Adrenal gland (tissue), 12 donors: Measurements from ENCODE around the gene ATP4A. TPM values are rescaled to one million over a fixed set of nuclear protein-coding genes. Genes with fewer than 3 reads are reported as not detected.

ENCODE experiments used
- DNase-seq, 7 donors: peaks; one replicate each; pipeline ENCODE4 v3.0.0-alpha.2; 2019 to 2020
- H3K27ac ChIP-seq, 5 donors: fragments of 200-600 bp; sonication (generic) in 4 of 5; 1 replicate in 3 of 5; 2 replicates in 2 of 5; pipeline versions ENCODE4 v1.5.1 to v1.8.0; 2016 to 2020; ENCODE audit warnings: mild to moderate bottlenecking in 1 of 5
- H3K27me3 ChIP-seq: fragments of 200-600 bp; 2 replicates; pipeline ENCODE4 v1.8.0; 2021
- H3K36me3 ChIP-seq, 2 donors: fragments of 200-600 bp; replicated peaks in 1 of 2; 1 replicate in 1 of 2; 2 replicates in 1 of 2; pipeline versions ENCODE4 v1.5.1 to v1.8.0; 2018 to 2022
- H3K4me1 ChIP-seq, 2 donors: fragments of 200-600 bp; replicated peaks in 1 of 2; 1 replicate in 1 of 2; 2 replicates in 1 of 2; pipeline versions ENCODE4 v1.5.1 to v1.8.0; 2018 to 2021
- H3K4me3 ChIP-seq, 4 donors: fragments of 200-600 bp; sonication (generic) in 3 of 4; one replicate each; pipeline ENCODE4 v1.5.1; 2016 to 2018
- H3K9me3 ChIP-seq, 3 donors: fragments of 200-600 bp; sonication (generic) in 1 of 3; replicated peaks in 1 of 3; 1 replicate in 2 of 3; 2 replicates in 1 of 3; pipeline versions ENCODE4 v1.5.1 to v1.8.0; 2016 to 2021
- POLR2A ChIP-seq, 2 donors: fragments of 450-650 bp; IDR thresholded peaks; one replicate each; pipeline ENCODE4 v1.6.1; 2017; ENCODE audit warnings: antibody characterized with exemption in 2 of 2, mild to moderate bottlenecking in 2 of 2, moderate library complexity in 1 of 2
- WGBS, 4 donors: extraction: QIAGEN DNeasy Blood & Tissue Kit in 2 of 4; methylation state at CpG; one replicate each; pipeline versions ENCODE4 v1.1.5 to v1.1.7; 2013 to 2017; 5-methylcytosine and 5-hydroxymethylcytosine counted together
- intact Hi-C, 2 donors: fragments of 100-400 bp; cut with DNase I; formaldehyde crosslinking; loops; one replicate each; pipeline versions ENCODE4 v1.14.1 to v1.15.0; 2022 to 2023
- polyA plus RNA-seq, 3 donors: library from polyadenylated mRNA; stranded (reverse); fragments of 200-250 nt in 2 of 3; fragments of 350-450 nt in 1 of 3; fragmentation: Illumina TruSeq in 1 of 3; extraction: RNeasy Lipid Tissue Mini Kit (QIAGEN cat#74804) in 1 of 3; gene quantifications; one replicate each; pipeline ENCODE4 v1.2.3, GENCODE V29; 2013 to 2014
- total RNA-seq, 9 donors: library from RNA; depleted of rRNA in 4 of 9; stranded (reverse); fragments of >200 nt in 4 of 9; fragments of 120-200 nt in 1 of 9; fragmentation: NEBNext Ultra II Directional in 1 of 9; extraction: Animal tissue kit (Norgen Biotek cat#: 25700) in 1 of 9; gene quantifications; one replicate each; pipeline versions ENCODE4 v1.1.0 to v1.2.4, GENCODE V29; 2013 to 2023
- TF ChIP-seq, protein P1 (sequence below), 6 experiments: fragments of 450-650 bp in 4 of 6; fragments of 200-600 bp in 2 of 6; sonication (generic) in 1 of 6; IDR thresholded peaks; 1 replicate in 5 of 6; 2 replicates in 1 of 6; pipeline versions ENCODE4 v1.5.1 to v1.8.0; 2016 to 2021; ENCODE audit warnings: antibody characterized with exemption in 6 of 6, mild to moderate bottlenecking in 2 of 6, moderate library complexity in 1 of 6
- donor health status: healthy with polysubstance abuse.
- donor health status: Bipolar disorder and iron deficiency.
- donor health status: DM: yes; HTN: yes; CAD: no.
- donor health status: DM: no; HTN: no; CAD: no.
- donor health status: DM: no; HTN: no; CAD: no.
- donor health status: DM: yes; HTN: yes; CAD: no.

ATP4A gene
- total and polyA plus RNA-seq, 12 donors: 2.2 to 63.5 (median 7.5) TPM

DNA sequence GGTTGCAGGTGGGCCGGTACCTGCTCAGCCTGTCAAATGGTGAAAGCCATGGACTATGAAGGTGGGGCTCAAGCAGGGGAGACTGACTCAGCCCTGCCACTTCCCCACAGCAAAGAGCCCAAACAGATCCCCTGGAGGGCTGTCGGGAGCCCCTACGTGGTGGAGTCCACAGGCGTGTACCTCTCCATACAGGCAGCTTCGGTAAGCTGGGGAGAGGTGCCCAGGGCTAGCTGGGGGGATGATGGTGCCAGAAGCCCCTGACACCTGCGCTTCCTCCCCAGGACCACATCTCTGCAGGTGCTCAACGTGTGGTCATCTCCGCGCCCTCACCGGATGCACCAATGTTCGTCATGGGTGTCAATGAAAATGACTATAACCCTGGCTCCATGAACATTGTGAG, 21.2 kb downstream of the ATP4A start:
- intact Hi-C loops: loop anchor here in 1 of 2 donors (10.0 kb wide), 1 partner anchor 173 kb away; the partner anchor contains the start of gene KMT2B

DNA sequence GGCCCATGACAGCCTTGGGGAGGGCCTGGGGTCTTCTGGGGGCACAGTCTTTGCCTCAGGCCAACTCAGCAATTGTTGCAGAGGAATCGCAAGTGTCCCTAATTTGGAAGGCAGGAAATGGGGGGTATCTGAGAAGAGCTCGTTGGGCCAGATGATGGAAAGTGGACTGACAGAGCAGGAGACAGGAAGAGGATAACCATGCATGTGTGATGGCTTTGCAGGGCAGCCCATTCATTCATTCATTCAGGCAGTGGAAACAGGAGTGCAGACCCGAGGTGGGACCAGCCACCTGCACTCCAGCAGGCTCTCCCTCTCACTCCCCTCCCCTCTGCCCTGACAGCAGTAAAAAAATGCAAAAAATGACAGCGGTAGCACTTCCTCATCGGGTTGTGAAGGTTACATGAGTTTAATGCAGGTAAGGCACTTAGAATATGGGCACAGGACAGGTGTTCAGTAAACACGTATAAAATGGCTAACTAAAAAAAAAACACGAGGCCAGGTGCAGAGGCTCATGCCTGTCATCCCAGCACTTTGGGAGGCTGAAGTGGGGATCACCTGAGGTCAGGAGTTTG, 23.0 kb downstream of the ATP4A start:
- no peaks in the 10 kb centered on the region for H3K9me3 ChIP-seq
- TF ChIP-seq POLR2A (IDR thresholded peaks at IDR 0.05): no peak
- TF ChIP-seq, protein P1, sequence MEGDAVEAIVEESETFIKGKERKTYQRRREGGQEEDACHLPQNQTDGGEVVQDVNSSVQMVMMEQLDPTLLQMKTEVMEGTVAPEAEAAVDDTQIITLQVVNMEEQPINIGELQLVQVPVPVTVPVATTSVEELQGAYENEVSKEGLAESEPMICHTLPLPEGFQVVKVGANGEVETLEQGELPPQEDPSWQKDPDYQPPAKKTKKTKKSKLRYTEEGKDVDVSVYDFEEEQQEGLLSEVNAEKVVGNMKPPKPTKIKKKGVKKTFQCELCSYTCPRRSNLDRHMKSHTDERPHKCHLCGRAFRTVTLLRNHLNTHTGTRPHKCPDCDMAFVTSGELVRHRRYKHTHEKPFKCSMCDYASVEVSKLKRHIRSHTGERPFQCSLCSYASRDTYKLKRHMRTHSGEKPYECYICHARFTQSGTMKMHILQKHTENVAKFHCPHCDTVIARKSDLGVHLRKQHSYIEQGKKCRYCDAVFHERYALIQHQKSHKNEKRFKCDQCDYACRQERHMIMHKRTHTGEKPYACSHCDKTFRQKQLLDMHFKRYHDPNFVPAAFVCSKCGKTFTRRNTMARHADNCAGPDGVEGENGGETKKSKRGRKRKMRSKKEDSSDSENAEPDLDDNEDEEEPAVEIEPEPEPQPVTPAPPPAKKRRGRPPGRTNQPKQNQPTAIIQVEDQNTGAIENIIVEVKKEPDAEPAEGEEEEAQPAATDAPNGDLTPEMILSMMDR (IDR thresholded peaks at IDR 0.05): no peak
- H3K4me1 ChIP-seq: peaks cover 5 to 8% of the 10 kb centered on the region in 2 donors
- H3K4me3 ChIP-seq: no peak overlapping the region
- DNase-seq: no peak
- H3K36me3 ChIP-seq: no peaks in the 10 kb centered on the region
- 78 to 92% (median 86%) methylated on average over 6 to 7 of the region's 7 CpGs for WGBS, 4 donors
- no peak overlapping the region for H3K27ac ChIP-seq
- intact Hi-C loops: loop anchor here in 1 of 2 donors (10.0 kb wide), 1 partner anchor 174 kb away; the partner anchor contains the start of gene KMT2B
- no peaks in the 10 kb centered on the region for H3K27me3 ChIP-seq

More for the DNA sequence above, 21.2 kb downstream of the ATP4A start:
- Histone ChIP-seq H3K9me3 (no peaks in the 10 kb centered on the region), H3K4me1 (peaks cover 11 to 17% of the 10 kb centered on the region in 2 donors), H3K27ac (no peak overlapping the region), H3K36me3 (peaks cover 0 to under 1% of the 10 kb centered on the region in 2 donors), H3K27me3 (no peaks in the 10 kb centered on the region), H3K4me3 (no peak overlapping the region)
- no peak for TF ChIP-seq POLR2A (IDR thresholded peaks at IDR 0.05)
- TF ChIP-seq, protein P1 (IDR thresholded peaks at IDR 0.05): no peak
- WGBS, 4 donors: 93 to 97% (median 95%) methylated on average over 8 to 11 of the region's 11 CpGs
- no peak for DNase-seq

DNA sequence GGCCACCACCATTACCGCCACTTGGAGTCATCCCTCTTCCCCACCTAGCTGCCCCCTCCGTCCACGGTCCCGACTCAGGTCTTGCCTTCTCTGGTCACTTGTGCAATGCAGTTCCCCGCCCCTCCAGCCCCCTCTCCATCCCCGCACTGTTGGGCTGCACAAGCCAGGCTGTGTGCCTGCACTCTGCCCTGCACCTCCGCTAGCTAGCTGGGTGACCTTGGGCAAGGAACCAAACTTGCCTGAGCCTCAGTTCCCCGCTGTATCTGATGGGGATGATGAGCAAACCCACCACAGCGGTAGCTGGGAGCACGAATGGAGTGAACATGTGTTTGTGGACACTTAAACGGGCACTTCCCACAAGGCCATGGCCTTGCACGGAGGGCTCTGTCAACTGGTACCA, 23.6 kb downstream of the ATP4A start:
- Histone ChIP-seq H3K27ac (no peak overlapping the region), H3K4me3 (no peak overlapping the region), H3K36me3 (no peaks in the 10 kb centered on the region), H3K4me1 (peaks cover 5 to 8% of the 10 kb centered on the region in 2 donors), H3K9me3 (no peaks in the 10 kb centered on the region), H3K27me3 (no peaks in the 10 kb centered on the region)
- TF ChIP-seq, protein P1 (IDR thresholded peaks at IDR 0.05): no peak
- TF ChIP-seq POLR2A (IDR thresholded peaks at IDR 0.05): no peak
- DNase-seq: no peak
- intact Hi-C loops: loop anchor here in 1 of 2 donors (10.0 kb wide), 1 partner anchor 175 kb away; the partner anchor contains the start of gene KMT2B
- WGBS, 4 donors: 77 to 82% (median 80%) methylated on average over 7 to 12 of the region's 12 CpGs

DNA sequence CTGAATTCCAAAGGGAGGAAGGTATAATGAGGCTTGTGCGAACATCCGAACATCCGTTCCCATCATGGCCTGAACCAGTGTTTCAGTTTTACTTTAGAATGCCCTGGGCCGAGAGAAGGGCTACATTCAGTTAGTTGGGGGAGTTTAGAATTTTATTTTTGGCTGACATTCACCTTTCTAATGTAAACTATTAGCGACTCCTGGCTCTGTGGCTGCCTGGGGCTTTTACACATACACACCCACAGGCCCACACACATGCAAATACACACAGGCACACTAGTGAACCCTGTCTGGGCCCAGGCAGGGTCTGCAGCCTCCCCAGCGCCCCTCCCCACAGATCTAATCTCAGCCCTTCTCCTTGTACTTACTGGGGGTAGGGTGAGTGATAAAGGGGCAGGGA, 24.1 kb downstream of the ATP4A start:
- H3K36me3 ChIP-seq: no peaks in the 10 kb centered on the region
- H3K4me3 ChIP-seq: no peak overlapping the region
- no peaks in the 10 kb centered on the region for H3K27me3 ChIP-seq
- TF ChIP-seq, protein P1 (IDR thresholded peaks at IDR 0.05): no peak
- no peak for TF ChIP-seq POLR2A (IDR thresholded peaks at IDR 0.05)
- intact Hi-C loops: no loop called here
- peaks cover under 1 to 4% of the 10 kb centered on the region in 2 donors for H3K4me1 ChIP-seq
- WGBS, 4 donors: 75 to 85% (median 80%) methylated on average over 6 of the region's 6 CpGs
- no peak for DNase-seq
- no peak overlapping the region for H3K27ac ChIP-seq
- no peaks in the 10 kb centered on the region for H3K9me3 ChIP-seq
